ENCODE results near the gene LRRC4C. TPM values are rescaled to one million over a fixed set of nuclear protein-coding genes. Genes with fewer than 3 reads are reported as not detected.

LRRC4C gene
- total RNA-seq, 1 donor = 0.27 TPM

GRCh38 chr11:40401132-40401853 lies 1058.2 kb downstream of the LRRC4C start:
- no peak for TF ChIP-seq CTCF (IDR thresholded peaks at IDR 0.05; ENCODE audit: insufficient read depth, low read length)
- no peak overlapping the region for H3K4me3 ChIP-seq (ENCODE audit: low read depth, low read length)
- DNase-seq (ENCODE audit: low read depth) = no peak

- H3K4me3 ChIP-seq (ENCODE audit: low read depth, low read length) = no peak overlapping the region
- TF ChIP-seq CTCF (IDR thresholded peaks at IDR 0.05; ENCODE audit: insufficient read depth, low read length) = no peak
- DNase-seq (ENCODE audit: low read depth) = no peak
Measured at GRCh38 chr11:40397141-40397540, 1062.3 kb downstream of the LRRC4C start.

- no peak for TF ChIP-seq CTCF (IDR thresholded peaks at IDR 0.05; ENCODE audit: insufficient read depth, low read length)
- DNase-seq (ENCODE audit: low read depth) = no peak
- no peak overlapping the region for H3K4me3 ChIP-seq (ENCODE audit: low read depth, low read length)
Measured at GRCh38 chr11:40393511-40393910, 1065.9 kb downstream of the LRRC4C start.

- no peak for DNase-seq (ENCODE audit: low read depth)
- no peak for TF ChIP-seq CTCF (IDR thresholded peaks at IDR 0.05; ENCODE audit: insufficient read depth, low read length)
Measured at GRCh38 chr11:40391679-40392078, 1067.8 kb downstream of the LRRC4C start.

GRCh38 chr11:40388097-40388818 lies 1071.2 kb downstream of the LRRC4C start:
- peak; percentile 4 for DNase-seq (ENCODE audit: low read depth)
- no peak for TF ChIP-seq CTCF (IDR thresholded peaks at IDR 0.05; ENCODE audit: insufficient read depth, low read length)

More at GRCh38 chr11:40391679-40392078, 1067.8 kb downstream of the LRRC4C start:
- H3K4me3 ChIP-seq (ENCODE audit: low read depth, low read length) = no peak overlapping the region

GRCh38 chr11:40387240-40387980 lies 1072.0 kb downstream of the LRRC4C start:
- no peak overlapping the region for H3K4me3 ChIP-seq (ENCODE audit: low read depth, low read length)
- DNase-seq (ENCODE audit: low read depth) = no peak
- TF ChIP-seq CTCF (IDR thresholded peaks at IDR 0.05; ENCODE audit: insufficient read depth, low read length) = no peak

More at GRCh38 chr11:40388097-40388818, 1071.2 kb downstream of the LRRC4C start:
- H3K4me3 ChIP-seq (ENCODE audit: low read depth, low read length) = no peak overlapping the region
